8988T (cell line): ENCODE measurements around the gene SORCS2.
A peak's percentile ranks its signal among the peaks of the same experiment; 100 is the strongest.

ENCODE experiments used
- DNase-seq: peaks from one replicate; pipeline ENCODE4 v3.0.0; 2011

The SORCS2 gene

DNA sequence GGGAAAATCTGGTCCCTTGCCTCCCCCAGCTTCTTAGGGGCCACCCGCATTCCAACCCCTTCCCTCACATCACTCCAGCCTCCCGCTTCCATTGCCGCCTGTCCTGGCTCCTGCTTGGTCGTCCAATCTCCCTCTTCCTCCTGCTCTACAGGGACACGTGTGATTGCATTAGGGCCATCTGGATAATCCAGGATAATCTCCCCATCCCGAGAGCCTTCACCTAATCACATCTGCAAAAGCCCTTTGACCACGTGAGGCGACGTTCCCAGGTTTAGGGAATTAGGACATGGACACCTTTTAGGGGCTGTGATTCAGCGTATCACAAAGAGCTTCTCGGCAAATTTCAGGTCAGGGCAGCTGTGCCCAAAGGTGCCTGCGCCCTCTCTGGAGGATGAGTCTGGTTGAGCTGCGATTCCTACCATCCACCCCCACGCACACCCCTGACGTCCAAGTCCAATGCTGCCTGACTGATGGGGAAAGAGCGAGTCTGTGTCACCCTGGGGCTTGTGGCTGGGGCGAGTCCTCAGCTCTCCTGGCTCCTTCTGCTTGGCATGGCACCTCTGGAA, 137.8 kb downstream of the SORCS2 start:
- DNase-seq, result no peak

DNA sequence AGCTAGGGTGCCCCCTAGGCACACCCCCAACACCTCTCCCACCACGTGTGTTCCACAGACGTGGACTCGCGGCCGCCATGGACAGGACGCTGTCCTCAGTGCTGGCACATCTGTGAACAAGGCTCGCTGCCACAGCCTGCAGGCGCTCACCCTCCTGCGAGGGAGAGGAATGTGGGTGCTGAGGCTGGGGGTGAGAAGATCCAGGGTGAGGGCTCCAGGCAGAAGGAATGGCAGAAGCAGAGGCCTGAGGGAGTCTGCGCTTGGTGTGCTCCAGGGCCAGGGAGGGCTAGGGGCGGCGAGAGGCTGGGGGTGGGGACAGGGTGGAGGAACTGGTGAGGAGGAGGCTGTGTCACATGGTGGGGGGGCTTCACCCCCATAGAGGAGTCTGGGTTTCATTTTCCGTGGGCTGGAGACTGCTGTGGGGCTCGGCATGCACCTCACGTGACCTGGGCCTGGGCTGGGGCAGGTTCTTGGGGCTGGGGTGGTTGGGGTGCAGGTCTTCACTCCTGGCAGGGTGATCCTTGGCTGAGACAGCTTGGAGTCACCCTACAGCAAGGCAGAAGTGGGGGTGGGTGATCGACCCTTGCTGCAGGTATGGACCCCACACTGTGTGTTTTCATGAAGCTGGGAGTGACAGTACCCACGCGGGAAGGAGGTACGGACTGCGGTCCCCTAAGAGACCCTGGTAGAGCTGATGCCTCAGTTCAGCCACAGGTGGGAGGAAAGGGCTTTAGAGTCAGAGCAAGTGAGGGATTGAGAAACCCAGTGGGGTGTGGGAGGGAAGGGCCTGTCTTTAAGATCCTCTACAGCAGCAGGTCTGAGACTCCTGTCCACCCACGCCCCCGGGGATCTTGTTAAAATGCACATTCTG, 138.7 kb downstream of the SORCS2 start:
- no peak for DNase-seq

DNA sequence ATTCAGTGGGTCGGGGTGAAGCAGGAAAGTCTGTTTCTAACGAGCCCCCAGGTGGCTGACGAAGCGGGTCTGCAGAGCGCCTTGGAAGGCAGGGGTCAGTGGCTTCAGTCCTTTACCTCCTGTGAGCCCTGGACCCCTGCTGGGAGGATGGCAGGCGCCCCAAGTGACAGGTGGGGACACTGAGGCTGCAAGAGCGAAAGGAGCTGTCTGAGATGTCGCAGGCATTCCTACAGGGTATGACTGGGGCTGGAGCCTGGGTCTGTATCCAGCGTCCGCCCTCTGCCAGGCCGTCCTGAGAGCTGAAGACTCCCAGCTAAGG, 139.3 kb downstream of the SORCS2 start:
- no peak for DNase-seq

DNA sequence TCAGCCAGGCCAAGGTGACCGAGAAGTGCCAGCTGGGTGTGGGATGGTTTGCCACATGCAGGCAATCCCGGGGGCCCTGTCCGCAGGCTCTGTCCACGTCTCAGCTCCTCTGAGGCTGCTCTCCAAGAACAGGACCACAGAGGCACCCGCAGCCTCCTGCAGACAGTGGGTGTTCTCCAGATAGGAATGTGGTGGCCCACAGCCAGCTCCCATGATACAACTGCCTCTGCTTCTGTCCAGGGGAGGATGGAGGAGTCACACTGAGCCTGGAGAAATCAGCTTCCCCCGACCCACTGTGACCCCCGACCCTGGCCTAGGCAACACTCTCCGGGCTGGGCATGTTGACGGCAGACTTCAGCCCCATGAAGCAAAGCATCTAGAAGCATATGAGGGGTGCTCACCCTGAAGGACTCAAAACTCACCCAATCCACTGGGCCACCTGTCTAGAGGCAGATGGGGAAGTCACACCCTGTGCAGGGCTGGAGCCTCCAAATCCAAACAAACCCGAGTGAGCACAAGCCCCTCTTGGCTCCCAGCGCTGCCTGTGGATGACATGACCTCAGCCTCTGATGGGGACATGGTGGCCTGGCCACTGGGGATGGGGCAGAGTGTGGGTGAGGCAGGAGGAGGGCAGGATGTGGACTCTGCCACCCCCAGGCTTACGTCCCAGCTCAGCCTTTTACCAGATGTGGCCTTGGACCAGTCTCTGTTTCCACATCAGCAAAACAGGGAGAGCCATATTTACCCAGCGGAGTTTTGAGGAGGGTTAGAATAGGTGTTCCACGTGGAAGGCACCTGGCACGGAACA, 140.1 kb downstream of the SORCS2 start:
- DNase-seq, result no peak

DNA sequence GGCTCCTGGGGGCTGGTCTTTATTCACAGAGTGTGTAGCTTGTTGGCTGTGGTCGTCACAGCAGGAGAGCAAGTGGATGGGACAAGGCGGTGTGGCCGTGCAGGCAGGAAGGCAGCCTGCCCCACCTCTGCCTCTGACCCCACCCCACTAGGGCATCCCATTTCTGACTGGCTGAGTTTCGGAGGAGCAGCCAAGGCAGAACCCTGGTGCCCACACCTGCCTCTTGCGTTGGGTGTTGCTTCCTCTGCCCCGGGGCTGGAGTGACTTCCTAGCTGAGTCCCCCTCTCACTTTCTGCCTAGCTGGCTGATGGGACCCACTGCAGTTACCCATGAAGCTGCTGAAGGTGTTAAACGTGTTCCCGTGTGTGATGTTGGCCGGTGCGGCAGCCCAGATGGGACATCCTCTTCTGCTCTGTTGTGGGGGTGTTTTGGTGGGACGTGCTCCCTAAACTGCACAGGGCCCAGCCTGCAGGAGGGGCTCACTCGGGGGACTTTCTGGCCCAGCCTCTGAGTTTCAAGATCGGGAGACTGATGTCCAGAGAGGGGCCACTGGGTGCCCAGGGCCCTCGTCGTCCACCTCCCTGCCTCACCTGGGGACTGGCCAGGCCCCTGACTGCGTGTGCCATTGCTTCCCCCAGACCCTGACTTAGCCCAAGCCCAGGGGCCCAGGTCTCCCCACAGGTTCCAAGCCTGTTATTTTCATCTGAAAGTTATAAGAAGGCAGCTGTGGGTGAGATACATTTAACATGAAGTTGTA, 140.9 kb downstream of the SORCS2 start:
- no peak for DNase-seq

DNA sequence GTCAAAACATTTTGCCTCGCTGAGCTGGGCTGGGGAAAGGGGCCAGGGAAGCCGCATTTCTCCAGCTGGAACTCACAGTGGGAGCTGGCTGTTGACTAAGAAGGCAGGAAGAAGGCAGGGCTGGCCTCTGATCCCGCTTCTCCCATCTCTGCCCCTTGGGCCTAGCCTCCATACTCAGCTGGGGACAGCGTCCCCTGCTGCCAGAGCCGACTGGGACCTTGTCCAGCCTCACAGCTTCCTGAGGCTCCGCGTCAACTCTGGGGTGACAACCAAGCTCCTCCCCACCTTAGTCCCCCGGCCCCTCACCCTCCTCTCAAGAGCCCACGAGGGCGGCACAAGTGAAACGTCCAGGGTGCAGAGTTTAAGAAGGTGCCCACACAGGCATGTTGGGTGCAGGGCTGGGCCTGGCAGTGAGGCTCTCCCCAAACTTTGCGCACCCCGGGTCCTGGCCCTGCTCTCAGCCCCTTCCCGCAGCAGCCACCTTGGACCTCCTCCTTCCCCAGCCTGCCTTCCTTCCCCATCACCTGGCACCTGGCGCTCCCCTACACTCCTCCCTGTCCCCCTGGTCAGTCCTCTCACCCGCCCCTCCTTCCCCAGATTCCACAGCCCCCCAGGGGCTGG, 141.6 kb downstream of the SORCS2 start:
- no peak for DNase-seq

DNA sequence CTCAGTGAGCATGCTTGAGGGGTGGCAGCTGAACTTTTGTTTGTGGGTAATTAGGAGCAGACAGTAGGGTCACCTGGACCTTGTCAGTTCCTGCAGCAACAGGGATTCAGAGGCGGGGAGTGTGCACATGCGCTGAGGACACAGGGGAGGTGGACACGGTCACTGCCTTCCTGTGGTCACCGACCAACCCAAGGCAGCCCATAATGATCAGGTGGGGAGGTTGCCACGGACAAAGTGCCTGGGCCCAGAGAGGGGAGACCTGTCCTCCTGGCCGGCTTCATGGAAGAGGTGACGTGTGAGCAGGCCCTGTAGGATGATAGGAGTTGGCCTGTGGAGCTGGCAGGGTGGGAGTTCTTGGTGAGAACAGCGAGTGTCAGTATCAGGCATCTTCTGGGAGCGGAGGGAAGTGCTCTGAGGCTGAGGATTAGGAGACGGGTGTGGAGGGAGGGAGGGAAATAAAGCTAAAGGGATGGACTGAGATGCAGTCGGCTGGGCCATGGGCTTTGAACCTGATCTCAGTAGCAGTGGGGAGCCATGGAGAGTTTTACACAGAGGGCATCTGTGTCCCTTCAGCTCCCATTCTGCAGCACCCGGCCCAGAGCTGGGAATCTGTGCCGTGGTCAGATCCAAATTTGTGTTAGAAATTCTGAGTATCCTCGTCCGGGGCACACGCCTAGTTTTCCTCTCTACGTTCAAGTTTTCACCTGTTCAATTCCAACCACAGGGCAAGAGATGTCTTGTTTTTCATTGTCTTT, 142.4 kb downstream of the SORCS2 start:
- no peak for DNase-seq

DNA sequence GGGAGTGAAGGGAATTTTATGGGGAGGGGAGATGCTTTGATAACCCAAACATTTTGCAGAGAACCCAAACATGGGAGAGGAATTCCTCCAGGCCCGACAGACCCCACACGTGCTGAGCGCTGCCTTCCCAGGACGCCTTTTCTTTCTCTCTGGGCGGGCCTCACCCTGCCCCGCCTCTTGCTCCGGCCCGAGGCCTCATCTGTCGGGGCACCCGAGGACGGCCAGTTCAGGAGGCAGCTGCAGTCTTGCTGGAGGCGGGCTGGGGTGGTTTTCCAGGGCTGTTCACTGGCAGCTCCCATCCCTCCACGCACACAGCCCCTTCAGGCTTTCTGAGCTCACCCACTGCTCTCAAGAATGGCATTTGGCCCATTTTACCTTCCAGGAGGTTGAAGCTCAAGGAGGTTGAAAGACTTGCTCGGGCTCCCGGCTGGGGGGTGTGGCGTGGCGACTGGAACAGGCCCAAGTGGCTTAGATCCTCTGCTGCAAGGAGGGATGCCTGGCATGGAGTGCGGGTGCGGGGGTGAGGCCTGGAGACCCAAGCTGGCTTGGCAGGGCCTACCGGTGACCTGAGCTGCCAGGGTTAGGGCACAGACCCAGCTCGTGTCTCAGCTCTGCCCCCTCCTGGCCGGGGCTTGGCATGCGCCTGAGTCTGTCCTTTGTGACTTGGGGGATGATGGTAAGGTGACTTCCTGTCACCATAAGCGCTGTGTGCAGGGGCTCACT, 143.2 kb downstream of the SORCS2 start:
- DNase-seq, result peak; percentile 94

DNA sequence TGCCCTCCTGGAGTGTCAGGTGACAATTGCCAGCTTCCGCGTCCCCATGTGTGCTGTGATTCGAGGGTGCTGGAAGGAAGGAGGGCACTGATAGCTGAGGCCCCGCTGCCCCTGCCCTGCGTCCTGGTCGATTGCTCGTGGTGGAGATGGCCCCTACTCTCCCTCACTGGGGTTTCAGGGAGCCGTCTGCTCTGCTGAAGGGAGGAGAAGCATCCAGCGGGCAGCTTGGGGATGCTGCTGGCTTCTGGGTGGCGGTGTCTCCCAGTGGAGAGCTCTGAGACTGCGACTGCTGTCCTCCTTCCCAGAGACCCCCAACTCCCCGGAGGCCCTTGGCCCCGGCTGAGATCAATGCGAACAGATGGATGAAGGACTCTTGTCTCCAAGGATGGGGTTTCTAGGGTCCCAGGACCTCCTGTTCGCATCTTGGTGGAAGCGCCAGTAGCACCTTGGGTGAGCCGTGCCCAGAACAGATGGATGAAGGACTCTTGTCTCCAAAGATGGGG, 143.8 kb downstream of the SORCS2 start:
- DNase-seq, result no peak

DNA sequence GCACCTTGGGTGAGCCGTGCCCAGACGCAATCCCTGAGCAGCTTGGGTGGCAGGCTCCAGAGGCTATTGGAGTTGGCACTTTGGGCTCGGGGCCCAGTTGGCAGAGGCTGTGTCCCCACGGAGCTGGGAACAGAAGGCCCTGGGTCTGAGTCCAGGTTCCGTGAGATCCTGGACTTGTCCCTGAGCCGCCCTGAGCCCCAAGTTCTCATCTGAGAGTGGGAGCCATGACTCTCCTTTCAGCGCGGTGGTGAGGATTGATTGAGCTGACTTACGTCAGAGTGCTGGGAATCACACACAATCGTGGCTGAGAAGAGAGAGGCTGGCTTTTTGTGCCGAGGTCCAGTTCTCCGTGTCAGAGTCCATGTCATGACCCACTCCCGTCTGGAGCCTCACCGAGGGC, 144.4 kb downstream of the SORCS2 start:
- no peak for DNase-seq

DNA sequence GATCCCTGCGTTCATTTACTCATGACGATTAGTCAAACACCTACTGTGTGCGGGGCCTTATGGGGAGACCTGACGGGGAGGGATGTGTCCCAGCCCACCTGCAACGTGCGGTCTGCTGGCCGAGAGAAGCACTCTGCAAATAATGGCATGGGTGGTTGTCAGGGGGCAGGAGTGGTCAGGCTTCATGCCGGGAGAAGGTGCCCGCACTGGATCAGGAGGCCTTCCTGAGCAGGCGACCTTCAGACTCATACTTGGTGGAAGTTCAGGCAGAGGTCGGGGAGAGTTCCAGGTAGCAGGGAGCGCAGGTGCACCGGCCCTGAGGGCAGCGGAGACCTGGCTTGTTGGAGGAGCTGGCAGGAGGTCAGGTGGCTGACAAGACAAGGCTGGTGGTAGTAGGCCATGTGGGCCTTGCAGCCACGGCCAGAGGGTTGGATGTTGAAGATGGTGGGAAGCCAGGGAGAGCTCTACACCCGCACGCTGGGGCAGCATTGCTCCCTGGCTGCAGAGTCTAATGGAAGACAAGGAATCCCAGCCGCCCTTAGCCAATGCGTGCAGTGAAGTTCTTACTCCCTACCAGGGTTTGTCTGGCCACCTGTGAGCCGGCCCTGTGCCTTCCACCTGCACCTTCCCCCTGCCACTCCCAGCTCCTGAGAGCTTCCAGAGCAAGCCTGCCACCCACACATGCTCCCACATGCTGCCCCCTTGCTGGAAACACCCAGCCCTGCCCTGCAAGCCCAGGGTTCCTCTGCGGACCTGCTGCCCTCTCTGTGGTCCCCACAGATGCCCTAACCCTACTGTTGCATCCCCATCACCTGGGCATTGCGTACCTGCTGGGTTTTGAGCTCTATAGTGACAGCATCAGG, 145.1 kb downstream of the SORCS2 start:
- DNase-seq, result no peak

DNA sequence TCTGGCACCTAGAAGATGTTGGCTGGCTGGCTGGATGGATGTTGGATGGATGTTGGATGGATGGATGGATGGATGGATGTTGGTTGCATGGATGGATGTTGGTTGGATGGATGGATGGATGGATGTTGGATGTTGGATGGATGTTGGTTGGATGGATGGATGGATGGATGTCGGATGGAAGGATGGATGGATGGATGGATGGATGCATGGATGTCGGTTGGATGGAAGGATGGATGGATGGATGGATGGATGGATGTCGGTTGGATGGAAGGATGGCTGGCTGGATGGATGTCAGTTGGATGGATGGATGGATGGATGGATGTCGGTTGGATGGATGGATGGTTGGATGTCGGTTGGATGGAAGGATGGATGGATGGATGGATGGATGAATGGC, 145.7 kb downstream of the SORCS2 start:
- DNase-seq, result no peak

DNA sequence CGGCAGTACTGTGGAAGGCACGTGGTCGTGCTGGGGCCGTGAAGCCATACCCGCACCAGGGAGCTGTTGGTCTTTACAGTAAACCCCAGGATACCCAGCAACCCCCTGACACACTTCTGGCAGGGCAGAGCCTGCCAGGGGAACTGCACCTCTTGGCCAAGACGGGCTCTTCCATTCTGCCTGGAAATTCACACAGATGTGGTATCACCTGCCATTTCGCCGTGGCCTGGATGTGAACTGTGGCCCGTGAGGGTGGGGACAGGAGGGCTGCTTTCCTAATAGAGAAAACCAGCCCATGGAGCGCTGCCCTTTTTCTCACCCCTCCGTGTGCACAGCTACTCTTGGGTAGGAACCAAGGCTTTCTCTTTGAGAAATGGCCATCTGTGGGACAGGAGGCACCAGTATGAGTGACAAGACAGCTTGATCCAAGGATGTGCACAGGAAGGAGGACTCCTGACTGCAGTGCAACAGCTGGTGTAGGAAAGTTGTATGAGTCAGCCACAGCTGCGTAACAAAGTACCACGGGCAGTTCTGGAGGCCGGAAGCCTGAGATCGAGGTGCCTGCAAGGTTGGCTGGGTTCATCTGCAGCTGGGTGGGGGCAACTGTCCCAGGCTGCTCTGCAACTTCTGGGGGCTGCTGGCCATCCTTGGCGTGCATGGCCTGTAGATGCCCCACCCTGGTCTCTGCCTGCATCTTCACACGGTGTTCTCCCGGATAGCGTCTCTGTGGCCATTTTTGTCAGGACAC, 146.7 kb downstream of the SORCS2 start:
- DNase-seq, result no peak

DNA sequence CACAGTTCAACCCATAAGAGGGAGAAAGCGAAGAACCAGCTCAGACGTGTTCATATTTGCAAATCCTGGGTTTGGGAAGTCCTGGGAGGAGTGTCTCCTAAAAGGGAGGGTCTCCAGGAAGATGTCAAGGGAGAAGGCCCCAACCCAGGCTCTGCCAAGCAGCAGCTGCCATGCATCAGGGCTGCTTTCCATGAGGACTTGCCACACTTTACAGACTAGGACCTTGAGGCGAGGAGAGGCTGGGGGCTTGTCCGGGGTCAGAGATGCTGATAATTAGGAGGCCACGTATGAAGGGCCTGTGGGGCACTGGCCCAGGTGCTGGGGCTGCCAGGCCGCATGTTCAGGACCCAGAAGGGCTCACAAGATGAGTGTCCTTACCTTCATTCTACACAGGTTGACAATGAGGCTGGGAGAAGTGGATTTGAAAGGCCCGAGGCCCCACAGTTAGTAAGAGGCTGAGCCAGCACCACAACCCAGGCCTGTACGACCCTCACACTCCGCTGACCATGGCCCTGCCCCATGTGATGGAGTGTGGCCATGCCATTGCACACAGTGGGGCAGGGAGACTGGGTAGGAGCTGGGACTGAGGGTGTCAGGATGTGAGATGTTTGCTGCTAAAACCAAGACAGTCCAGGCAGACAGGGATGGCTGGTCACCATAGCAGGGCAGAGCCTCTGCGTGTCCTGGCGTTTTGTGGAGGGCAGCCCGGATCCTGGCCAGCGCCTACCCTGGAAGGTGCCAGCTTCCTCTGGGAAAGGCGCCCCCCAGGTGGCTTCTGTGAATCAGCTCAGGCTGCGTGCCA, 147.6 kb downstream of the SORCS2 start:
- no peak for DNase-seq

DNA sequence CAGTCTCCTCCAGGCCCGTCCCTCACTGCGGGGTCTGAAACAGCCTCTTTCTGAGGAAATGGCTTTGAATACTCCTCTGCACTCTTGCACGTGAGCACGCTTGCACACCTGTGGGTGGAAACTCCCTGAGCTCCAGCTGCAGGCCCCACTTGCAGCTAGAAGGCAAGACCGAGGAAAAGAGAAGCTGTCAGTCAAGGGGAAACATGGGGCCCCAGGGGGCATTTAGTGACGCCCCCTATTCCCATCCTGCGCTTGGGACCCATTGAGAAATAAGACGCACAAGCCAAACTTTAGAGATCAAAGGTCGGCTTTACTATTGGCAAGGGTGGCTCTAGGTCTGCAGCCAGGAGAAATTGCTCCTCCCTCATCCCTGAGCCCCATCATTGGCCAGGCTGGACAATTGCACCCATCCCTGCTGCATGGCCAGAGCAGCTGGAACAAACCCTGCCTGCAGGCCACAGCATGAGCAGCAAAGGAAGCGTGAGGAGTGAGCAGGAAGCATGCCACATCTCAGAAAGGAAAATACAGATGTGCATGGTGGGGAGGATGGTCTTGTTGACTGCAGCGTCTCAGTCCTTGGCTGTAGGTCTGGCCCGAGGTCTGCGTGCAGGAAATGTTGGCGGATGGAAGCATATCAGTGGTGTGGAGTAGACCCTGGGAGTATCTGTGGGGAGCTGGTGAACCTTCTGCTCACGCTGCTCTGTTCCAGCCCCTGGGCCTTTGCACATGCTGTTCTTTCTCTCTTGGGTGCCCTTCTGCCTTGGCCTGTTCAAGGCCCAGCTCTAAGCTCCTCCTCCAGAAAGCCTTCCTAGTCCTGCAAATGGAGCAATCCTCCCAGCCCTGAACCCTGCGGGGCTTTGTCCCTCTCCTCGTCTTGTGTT, 148.5 kb downstream of the SORCS2 start:
- no peak for DNase-seq

DNA sequence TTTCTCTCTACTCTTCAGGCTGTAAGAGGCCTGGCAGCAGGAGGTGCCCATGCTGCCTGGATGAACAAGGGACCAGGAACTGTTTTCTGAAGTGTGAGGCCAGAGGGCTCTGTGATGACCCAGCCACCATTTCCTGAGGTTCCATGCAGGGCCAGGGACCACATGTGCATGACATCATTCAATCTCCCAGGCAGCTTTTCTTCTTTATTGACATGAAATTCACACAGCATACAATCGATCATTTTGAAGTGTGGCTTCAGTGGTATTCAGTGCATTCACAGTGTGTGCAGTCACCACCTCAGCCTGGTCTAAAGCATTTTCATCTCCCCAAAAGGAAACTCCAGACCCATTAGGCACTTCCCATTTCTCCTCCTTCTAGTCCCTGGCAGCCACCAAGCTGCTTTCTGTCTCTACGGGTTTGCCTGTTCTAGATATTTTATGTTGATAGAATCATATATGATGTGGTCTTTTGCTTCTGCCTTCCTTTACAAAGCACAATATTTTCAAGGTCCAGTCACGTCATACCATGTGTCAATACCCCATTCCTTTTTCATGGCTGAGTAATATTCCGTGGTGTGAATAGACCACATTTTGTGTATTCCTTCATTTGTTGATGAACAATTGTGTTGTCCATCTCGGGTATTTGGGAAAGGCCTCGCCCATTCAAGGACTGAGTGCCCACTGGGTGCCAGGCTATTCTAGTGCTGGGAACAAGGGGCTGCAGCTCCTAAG, 149.3 kb downstream of the SORCS2 start:
- DNase-seq, result no peak
